ENCODE measurements around the gene NUP210L. TPM values are rescaled to one million over a fixed set of nuclear protein-coding genes. Genes with fewer than 3 reads are reported as not detected.
A peak's percentile ranks its signal among the peaks of the same experiment; 100 is the strongest.

Gene NUP210L
- total and polyA plus RNA-seq, 2 of the 13 experiments (the other 11 are each of a cell fraction or from before 2014, with no cell fraction given) = not detected

- TF ChIP-seq ZNF512B (CRISPR knock-in tag; IDR thresholded peaks at IDR 0.05; ENCODE audit: borderline replicate concordance) (no peak), POLR2AphosphoS5 (IDR thresholded peaks at IDR 0.05; ENCODE audit: low read depth, low read length) (peak; percentile 87), YEATS2 (CRISPR knock-in tag; IDR thresholded peaks at IDR 0.05; ENCODE audit: borderline replicate concordance) (peak; percentile 98), ZNF407 (CRISPR knock-in tag; IDR thresholded peaks at IDR 0.05; ENCODE audit: not compliant biosample characterization) (peak; percentile 19), PAXIP1 (CRISPR knock-in tag; conservative IDR thresholded peaks at IDR 0.05) (peak; percentile 61), RFXANK (CRISPR knock-in tag; IDR thresholded peaks at IDR 0.05) (0 out of 2 replicates have a peak, but pooled peaks have one; percentile 64), ZNF10 (CRISPR knock-in tag; IDR thresholded peaks at IDR 0.05; ENCODE audit: borderline replicate concordance, low read depth) (no peak), ZNF879 (CRISPR knock-in tag; IDR thresholded peaks at IDR 0.05) (0 out of 2 replicates have a peak, but pooled peaks have one; percentile 85), PAX8 (CRISPR knock-in tag; IDR thresholded peaks at IDR 0.05; ENCODE audit: borderline replicate concordance) (no peak), HNF4G (IDR thresholded peaks at IDR 0.05; ENCODE audit: borderline replicate concordance, low read depth, low read length) (no peak), HNF4G (CRISPR knock-in tag; IDR thresholded peaks at IDR 0.05; ENCODE audit: borderline replicate concordance, low read depth) (peak; percentile 61; the same call in 1 of the 2 replicates), ZNF761 (CRISPR knock-in tag; conservative IDR thresholded peaks at IDR 0.05) (peak; percentile 45; the same call in 1 of the 2 replicates), CHCHD3 (CRISPR knock-in tag; IDR thresholded peaks at IDR 0.05) (0 out of 2 replicates have a peak, but pooled peaks have one; percentile 66)
Measured at GRCh38 chr1:154183046-154183915, 28.4 kb upstream of the NUP210L start (continued).

Measured in HepG2 (cell line).